Astrocyte of the cerebellum (primary cell): ENCODE measurements around the gene AIF1.

Experiments
- DNase-seq: peaks from one replicate; pipeline ENCODE4 v3.0.0-alpha.2; 2011; ENCODE audit warnings: low read depth
- H3K4me3 ChIP-seq: 2 replicates; pipeline ENCODE4 v1.5.1; 2011; ENCODE audit warnings: mild to moderate bottlenecking, low read depth, low read length, moderate library complexity
- CTCF ChIP-seq: IDR thresholded peaks from 2 replicates; pipeline ENCODE4 v1.5.1; 2012; ENCODE audit warnings: low read length, low read depth, moderate library complexity, mild to moderate bottlenecking; ENCODE audit errors: missing control alignments
- in situ Hi-C: cut with HindIII; loops from 2 replicates; pipeline ENCODE4 v1.10.0; 2017; ENCODE audit warnings: low sequenced_read_pairs

Gene AIF1

GRCh38 chr6:31581434-31582229 is 33.4 kb upstream of the AIF1 start:
- no peak for DNase-seq
- in situ Hi-C loops: no loop called here
- no peak for TF ChIP-seq CTCF
- peak overlapping the region; percentile 64 for H3K4me3 ChIP-seq

GRCh38 chr6:31582230-31582643 is 32.8 kb upstream of the AIF1 start, which contains the start of gene LTB:
Gene LTB, minus strand, starts transcription at chr6:31582424. Its CDS starts 7 bp downstream, at chr6:31582417.
- no peak for DNase-seq

GRCh38 chr6:31585491-31585890 is 29.5 kb upstream of the AIF1 start:
- peak; percentile 13 for TF ChIP-seq CTCF
- no peak overlapping the region for H3K4me3 ChIP-seq
- no peak for DNase-seq
- in situ Hi-C loops: no loop called here

More at GRCh38 chr6:31582230-31582643, 32.8 kb upstream of the AIF1 start, which contains the start of gene LTB:
- TF ChIP-seq CTCF: no peak
- in situ Hi-C loops: no loop called here
- H3K4me3 ChIP-seq: peak within 1 kb of the TSS; percentile 64

GRCh38 chr6:31586008-31586407 is 29.0 kb upstream of the AIF1 start, which contains the start of gene LST1:
Gene LST1, plus strand, starts transcription at chr6:31586277. Its CDS starts 1,023 bp downstream, at chr6:31587300.
- H3K4me3 ChIP-seq: no peak within 1 kb of the TSS
- in situ Hi-C loops: no loop called here
- no peak for TF ChIP-seq CTCF
- no peak for DNase-seq

GRCh38 chr6:31586599-31587281 is 28.3 kb upstream of the AIF1 start:
- DNase-seq: no peak
- no peak for TF ChIP-seq CTCF
- in situ Hi-C loops: no loop called here
- H3K4me3 ChIP-seq: no peak overlapping the region

GRCh38 chr6:31587791-31588777 is 26.9 kb upstream of the AIF1 start:
- DNase-seq: no peak
- in situ Hi-C loops: no loop called here
- TF ChIP-seq CTCF: no peak
- no peak overlapping the region for H3K4me3 ChIP-seq
